Mammary epithelial cell (primary cell): ENCODE results near the gene WDR54.

ENCODE experiments used
- EZH2 ChIP-seq: IDR thresholded peaks from 2 replicates; pipeline ENCODE4 v1.6.1; 2012; ENCODE audit warnings: low read length, inconsistent platforms, borderline replicate concordance
- TF ChIP-seq, protein P1 (sequence below), 2 donors: IDR thresholded peaks in 1 of 2; conservative IDR thresholded peaks in 1 of 2; 2 replicates each; pipeline ENCODE4 v1.5.1; 2011 to 2012; ENCODE audit warnings: inconsistent platforms in 2 of 2, low read length in 2 of 2, mild to moderate bottlenecking in 2 of 2, control low read depth in 1 of 2, low read depth in 1 of 2; ENCODE audit not compliant: insufficient read depth in 1 of 2; ENCODE audit errors: extremely low read depth in 1 of 2

DNA sequence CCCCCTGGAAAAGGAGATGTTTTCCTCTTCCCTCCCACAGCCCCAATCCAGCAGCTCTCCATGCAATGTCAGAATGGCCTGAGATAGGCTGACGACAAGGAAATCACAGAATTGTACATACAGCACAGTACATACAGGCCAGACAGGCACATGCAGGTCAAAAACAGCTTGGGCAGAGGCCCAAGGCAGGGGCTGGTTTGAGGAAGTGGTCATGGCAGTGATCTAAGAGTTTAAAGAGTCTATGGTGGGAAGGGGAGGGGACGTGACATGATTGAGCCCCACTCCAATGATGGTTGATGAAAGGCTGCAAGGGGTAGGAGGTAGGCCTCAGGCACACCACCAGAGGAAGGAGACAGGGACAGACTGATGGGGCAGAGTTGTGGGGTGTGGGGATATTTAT, 45.7 kb upstream of the WDR54 start:
- TF ChIP-seq, protein P1, sequence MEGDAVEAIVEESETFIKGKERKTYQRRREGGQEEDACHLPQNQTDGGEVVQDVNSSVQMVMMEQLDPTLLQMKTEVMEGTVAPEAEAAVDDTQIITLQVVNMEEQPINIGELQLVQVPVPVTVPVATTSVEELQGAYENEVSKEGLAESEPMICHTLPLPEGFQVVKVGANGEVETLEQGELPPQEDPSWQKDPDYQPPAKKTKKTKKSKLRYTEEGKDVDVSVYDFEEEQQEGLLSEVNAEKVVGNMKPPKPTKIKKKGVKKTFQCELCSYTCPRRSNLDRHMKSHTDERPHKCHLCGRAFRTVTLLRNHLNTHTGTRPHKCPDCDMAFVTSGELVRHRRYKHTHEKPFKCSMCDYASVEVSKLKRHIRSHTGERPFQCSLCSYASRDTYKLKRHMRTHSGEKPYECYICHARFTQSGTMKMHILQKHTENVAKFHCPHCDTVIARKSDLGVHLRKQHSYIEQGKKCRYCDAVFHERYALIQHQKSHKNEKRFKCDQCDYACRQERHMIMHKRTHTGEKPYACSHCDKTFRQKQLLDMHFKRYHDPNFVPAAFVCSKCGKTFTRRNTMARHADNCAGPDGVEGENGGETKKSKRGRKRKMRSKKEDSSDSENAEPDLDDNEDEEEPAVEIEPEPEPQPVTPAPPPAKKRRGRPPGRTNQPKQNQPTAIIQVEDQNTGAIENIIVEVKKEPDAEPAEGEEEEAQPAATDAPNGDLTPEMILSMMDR (conservative IDR thresholded peaks at IDR 0.05 in 1 of 2, IDR thresholded peaks at IDR 0.05 in 1 of 2; ENCODE audit: extremely low read depth in 1 of 2, insufficient read depth in 1 of 2, low read depth in 1 of 2, low read length in 2 of 2) = no peak
- TF ChIP-seq EZH2 = no peak
